ENCODE measurements around the gene ASS1. TPM values are rescaled to one million over a fixed set of nuclear protein-coding genes. Genes with fewer than 3 reads are reported as not detected.
A peak's percentile ranks its signal among the peaks of the same experiment; 100 is the strongest.

ASS1 gene
- total RNA-seq, 4 donors from 2014 or later, result 57.9 to 345 (median 266) TPM

DNA sequence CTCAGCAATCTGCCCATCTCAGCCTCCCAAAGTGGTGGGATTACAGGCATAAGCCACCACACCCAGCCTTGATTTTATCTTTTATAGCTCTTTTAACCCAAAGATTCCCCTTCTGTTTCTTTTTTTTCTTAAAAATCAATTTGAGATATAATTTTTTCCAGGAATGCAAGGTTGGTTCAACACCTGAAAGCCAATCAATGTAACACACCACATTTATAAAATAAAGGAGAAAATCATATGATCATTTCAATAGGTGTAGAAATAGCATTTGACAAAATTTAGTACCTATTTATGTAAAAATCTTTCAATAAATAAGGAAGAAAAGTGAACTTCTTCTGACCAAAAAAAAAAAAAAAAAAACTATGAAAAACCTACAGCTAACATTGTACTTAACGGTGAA lies 3.7 kb upstream of the ASS1 start:
- H3K27me3 ChIP-seq, result peaks cover 12% of the 10 kb centered on the region
- H3K27ac ChIP-seq, result no peak overlapping the region
- in situ Hi-C loops (cut with MboI; ENCODE audit: low pct_ligation_motif_present in 1 of 4, low pct_unique_long_range_greater_than_20kb in 1 of 4, low sequenced_read_pairs in 3 of 4) (no loop called here), intact Hi-C loops (cut with DNase I; ENCODE audit: low total_unique reads) (no loop called here)
- peaks cover 9 to 12% of the 10 kb centered on the region in 2 donors for H3K9me3 ChIP-seq
- H3K4me3 ChIP-seq, result no peak overlapping the region
- TF ChIP-seq POLR2A (IDR thresholded peaks at IDR 0.05), result no peak
- no peak for TF ChIP-seq POLR2AphosphoS5 (IDR thresholded peaks at IDR 0.05)
- TF ChIP-seq EP300 (IDR thresholded peaks at IDR 0.05; ENCODE audit: low read depth), result no peak
- TF ChIP-seq, protein P1, sequence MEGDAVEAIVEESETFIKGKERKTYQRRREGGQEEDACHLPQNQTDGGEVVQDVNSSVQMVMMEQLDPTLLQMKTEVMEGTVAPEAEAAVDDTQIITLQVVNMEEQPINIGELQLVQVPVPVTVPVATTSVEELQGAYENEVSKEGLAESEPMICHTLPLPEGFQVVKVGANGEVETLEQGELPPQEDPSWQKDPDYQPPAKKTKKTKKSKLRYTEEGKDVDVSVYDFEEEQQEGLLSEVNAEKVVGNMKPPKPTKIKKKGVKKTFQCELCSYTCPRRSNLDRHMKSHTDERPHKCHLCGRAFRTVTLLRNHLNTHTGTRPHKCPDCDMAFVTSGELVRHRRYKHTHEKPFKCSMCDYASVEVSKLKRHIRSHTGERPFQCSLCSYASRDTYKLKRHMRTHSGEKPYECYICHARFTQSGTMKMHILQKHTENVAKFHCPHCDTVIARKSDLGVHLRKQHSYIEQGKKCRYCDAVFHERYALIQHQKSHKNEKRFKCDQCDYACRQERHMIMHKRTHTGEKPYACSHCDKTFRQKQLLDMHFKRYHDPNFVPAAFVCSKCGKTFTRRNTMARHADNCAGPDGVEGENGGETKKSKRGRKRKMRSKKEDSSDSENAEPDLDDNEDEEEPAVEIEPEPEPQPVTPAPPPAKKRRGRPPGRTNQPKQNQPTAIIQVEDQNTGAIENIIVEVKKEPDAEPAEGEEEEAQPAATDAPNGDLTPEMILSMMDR (IDR thresholded peaks at IDR 0.05), result no peak
- DNase-seq, result no peak
- H3K4me1 ChIP-seq, result peaks cover 0 to 18% (median 16%) of the 10 kb centered on the region in 4 donors
- H3K36me3 ChIP-seq, result no peaks in the 10 kb centered on the region
- 93% methylated on average over 1 of the region's 1 CpG; no CpG with 5 or more reads in 1 of the 2 donors for WGBS, 2 donors (ENCODE audit: low coverage in 1 of 2)

DNA sequence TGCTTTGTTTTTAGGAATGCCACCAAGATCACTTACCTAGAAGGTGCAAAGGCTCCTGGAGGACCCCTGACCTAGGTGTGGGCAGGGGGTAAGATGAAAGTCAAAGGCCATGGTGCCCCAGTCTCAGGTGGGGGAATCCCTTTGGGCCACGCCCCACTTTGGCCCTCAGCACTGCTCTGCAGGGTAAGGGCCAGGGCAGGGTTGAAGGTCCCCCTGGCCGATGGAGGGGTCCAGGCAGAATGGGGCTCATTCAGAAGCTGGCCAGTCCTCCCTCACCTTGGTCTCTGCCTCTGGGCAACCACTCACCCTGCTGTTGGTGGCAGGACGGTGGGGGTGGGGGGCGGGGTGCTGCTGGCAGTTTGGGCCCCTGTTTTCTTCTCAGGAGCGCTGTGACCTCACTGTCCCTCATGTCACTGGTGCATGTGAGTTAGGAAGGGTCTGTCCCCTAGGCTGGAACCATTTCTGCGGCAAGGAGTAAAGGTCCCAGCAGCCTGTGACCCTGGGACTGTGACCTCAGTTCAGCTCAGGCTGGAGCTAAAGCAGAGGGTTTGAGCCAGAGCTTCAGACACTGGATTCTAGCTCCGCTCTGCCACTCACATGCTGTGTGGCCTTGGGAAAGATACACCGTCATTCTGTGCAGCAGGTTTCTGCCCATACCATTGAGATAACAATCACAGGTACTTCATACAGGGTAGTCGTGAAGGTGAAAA lies 1.9 kb upstream of the ASS1 start:
- Histone ChIP-seq H3K4me3 (no peak overlapping the region), H3K27ac (no peak overlapping the region), H3K9me3 (peaks cover 9 to 12% of the 10 kb centered on the region in 2 donors), H3K36me3 (no peaks in the 10 kb centered on the region), H3K27me3 (peaks cover 8% of the 10 kb centered on the region), H3K4me1 (peaks cover 18 to 37% (median 31%) of the 10 kb centered on the region in 4 donors)
- in situ Hi-C loops (cut with MboI; ENCODE audit: low pct_ligation_motif_present in 1 of 4, low pct_unique_long_range_greater_than_20kb in 1 of 4, low sequenced_read_pairs in 3 of 4), result no loop called here
- intact Hi-C loops (cut with DNase I; ENCODE audit: low total_unique reads), result no loop called here
- no peak for DNase-seq
- TF ChIP-seq POLR2A (IDR thresholded peaks at IDR 0.05) (no peak), EP300 (IDR thresholded peaks at IDR 0.05; ENCODE audit: low read depth) (no peak), POLR2AphosphoS5 (IDR thresholded peaks at IDR 0.05) (no peak)
- TF ChIP-seq, protein P1 (IDR thresholded peaks at IDR 0.05), result no peak
- 85% methylated on average over 6 of the region's 9 CpGs; no CpG with 5 or more reads in 1 of the 2 donors for WGBS, 2 donors (ENCODE audit: low coverage in 1 of 2)

DNA sequence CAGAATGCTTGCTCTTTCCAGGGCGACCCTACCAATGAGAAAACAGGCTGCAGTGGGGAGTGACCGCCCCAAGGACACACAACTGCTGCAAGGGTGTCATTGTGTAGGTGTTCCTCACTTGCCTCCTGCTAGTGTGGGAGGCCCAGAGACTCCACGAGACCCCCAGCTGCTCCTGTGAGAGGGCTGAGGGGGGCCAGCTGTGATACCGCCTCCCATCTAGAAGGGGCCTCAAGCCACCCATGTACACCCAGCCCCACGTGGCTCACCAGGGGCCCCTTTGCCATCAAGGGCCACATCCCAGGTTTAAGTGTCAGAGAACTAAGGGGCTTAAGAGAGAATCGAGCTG lies 1.3 kb upstream of the ASS1 start:
- no peaks in the 10 kb centered on the region for H3K36me3 ChIP-seq
- peaks cover 9 to 12% of the 10 kb centered on the region in 2 donors for H3K9me3 ChIP-seq
- in situ Hi-C loops (cut with MboI; ENCODE audit: low pct_ligation_motif_present in 1 of 4, low pct_unique_long_range_greater_than_20kb in 1 of 4, low sequenced_read_pairs in 3 of 4), result no loop called here
- 70 to 77% methylated on average over 2 to 6 of the region's 6 CpGs for WGBS, 2 donors (ENCODE audit: low coverage in 1 of 2)
- no peak overlapping the region for H3K27ac ChIP-seq
- TF ChIP-seq POLR2A (IDR thresholded peaks at IDR 0.05), result no peak
- H3K4me3 ChIP-seq, result no peak overlapping the region
- peaks cover 8% of the 10 kb centered on the region for H3K27me3 ChIP-seq
- H3K4me1 ChIP-seq, result peaks cover 20 to 40% (median 32%) of the 10 kb centered on the region in 4 donors
- intact Hi-C loops (cut with DNase I; ENCODE audit: low total_unique reads), result no loop called here
- DNase-seq, result no peak

DNA sequence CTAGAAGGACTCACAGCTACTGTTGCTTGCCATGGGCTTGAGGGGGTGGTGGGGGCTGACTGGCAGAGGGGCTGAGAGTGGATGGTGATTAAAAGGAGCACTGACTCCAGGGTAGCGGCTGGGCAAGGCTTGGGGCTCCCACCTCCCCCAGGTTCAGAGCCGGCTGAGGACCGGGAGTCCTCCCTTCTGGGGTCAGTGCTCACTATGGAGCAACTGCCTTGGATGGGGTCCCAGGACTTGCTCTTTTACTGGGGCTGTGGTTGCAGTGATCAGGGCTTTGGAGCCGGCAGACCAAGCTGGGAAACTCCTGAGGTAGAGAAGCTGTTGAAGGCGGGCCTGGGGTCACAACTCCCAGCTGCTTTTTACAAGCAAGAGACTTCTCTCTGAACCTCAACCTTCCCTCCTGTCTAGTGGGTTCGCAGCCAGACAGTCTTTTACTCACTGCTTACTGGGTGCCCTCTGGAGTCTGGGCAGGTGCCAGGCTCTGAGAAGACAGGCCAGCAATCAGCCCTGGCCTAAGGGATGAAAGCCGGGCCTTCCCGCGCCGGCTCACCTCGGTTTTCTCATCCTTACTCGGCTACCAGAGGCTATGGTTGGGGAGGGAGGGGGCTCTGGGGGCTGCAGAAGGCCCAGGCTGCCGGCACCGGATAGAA lies 795 bp upstream of the ASS1 start:
- H3K36me3 ChIP-seq, result no peaks in the 10 kb centered on the region
- no peak for TF ChIP-seq POLR2AphosphoS5 (IDR thresholded peaks at IDR 0.05)
- TF ChIP-seq POLR2A (IDR thresholded peaks at IDR 0.05), result no peak
- TF ChIP-seq, protein P1 (IDR thresholded peaks at IDR 0.05), result no peak
- no peak for TF ChIP-seq EP300 (IDR thresholded peaks at IDR 0.05; ENCODE audit: low read depth)
- peak; percentile 32 for DNase-seq
- peaks cover 20 to 40% (median 32%) of the 10 kb centered on the region in 4 donors for H3K4me1 ChIP-seq
- peaks cover 8% of the 10 kb centered on the region for H3K27me3 ChIP-seq
- H3K9me3 ChIP-seq, result peaks cover 9 to 12% of the 10 kb centered on the region in 2 donors
- in situ Hi-C loops (cut with MboI; ENCODE audit: low pct_ligation_motif_present in 1 of 4, low pct_unique_long_range_greater_than_20kb in 1 of 4, low sequenced_read_pairs in 3 of 4) (no loop called here), intact Hi-C loops (cut with DNase I; ENCODE audit: low total_unique reads) (no loop called here)
- peak overlapping the region in 3 of 4 donors; percentile 53 to 61 (median 55) for H3K4me3 ChIP-seq
- WGBS, 2 donors (ENCODE audit: low coverage in 1 of 2), result 41 to 100% methylated on average over 1 to 11 of the region's 14 CpGs
- H3K27ac ChIP-seq, result peak overlapping the region; percentile 83 to 86 (median 84)

All from transverse colon (tissue), 4 donors.